Stimulated activated CD8-positive, alpha-beta memory T cell treated with anti-CD3 and anti-CD28 coated beads, Interleukin-7, amount 100 ng/mL, for 24 hours (primary cell): Measurements from ENCODE around the gene CLSTN3.

Source experiments
- DNase-seq: peaks from one replicate; pipeline ENCODE4 v3.0.0-alpha.2; 2020; ENCODE audit warnings: low read depth

CLSTN3 gene

DNA sequence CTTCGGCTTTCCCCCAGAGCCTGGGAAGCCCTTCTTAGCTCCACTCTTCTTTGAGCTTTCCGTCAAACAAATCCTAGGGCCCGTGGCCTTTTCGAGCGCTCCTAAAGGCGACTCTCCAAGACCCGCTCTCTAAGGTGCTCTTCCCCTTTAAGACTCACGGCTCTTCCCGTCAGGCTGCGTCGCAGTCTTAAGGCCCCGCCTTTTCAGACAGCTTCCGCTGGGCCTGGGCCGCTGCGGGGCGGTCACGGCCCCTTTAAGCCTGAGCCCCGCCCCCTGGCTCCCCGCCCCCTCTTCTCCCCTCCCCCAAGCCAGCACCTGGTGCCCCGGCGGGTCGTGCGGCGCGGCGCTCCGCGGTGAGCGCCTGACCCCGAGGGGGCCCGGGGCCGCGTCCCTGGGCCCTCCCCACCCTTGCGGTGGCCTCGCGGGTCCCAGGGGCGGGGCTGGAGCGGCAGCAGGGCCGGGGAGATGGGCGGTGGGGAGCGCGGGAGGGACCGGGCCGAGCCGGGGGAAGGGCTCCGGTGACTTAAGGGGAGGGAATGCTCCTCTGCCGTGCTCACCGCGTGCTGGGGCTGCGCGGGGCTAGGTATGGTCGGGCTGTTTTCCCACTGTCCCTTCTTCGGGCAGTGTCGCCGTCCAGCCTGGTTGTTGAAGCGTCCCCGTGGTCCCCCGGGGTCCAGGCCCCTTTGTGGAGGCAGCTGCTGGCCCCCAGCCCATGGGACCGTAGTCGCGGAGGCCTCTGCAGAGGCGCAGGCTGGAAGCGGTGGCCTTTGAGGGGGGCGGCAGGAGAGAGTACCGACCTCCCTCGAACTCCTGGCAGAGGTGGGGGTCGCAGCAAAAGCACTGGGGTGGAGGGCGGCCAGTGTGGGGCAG is 59.5 kb downstream of the CLSTN3 start, which contains the start of gene PEX5:
Gene PEX5, plus strand, starts transcription at position 289 of the 870 bp plus-strand sequence. CDS start 692 bp downstream, outside the sequence.
- peak; percentile 61 for DNase-seq

DNA sequence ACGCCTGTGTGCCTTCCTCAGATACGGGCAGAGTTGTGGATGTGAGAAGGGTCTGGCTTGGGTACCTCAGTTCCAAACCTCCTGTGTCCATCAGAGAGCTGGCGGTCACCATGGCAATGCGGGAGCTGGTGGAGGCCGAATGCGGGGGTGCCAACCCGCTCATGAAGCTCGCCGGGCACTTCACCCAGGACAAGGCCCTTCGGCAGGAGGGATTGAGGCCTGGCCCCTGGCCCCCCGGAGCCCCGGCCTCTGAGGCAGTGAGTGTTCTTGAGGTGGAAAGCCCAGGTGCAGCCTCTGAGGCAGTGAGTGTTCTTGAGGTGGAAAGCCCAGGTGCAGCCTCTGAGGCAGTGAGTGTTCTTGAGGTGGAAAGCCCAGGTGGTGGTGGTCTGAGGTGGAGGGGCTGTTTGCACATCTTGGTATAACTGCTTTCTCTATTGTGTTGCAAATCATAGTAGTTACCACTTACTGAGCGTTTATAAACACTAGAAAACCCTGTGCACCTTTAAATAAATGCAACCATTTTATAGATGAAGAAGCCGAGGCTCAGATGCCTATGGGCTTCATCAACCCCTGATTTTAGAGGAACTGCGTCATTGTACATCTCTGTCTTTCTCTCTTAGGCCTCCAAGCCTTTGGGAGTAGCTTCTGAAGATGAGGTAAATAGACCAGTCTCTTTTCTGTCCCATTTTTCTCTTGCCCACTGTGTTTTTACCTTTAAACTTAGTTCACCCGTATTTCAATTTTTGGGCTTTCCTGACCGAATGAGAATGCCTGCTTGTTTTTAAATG is 60.3 kb downstream of the CLSTN3 start:
- DNase-seq: no peak

DNA sequence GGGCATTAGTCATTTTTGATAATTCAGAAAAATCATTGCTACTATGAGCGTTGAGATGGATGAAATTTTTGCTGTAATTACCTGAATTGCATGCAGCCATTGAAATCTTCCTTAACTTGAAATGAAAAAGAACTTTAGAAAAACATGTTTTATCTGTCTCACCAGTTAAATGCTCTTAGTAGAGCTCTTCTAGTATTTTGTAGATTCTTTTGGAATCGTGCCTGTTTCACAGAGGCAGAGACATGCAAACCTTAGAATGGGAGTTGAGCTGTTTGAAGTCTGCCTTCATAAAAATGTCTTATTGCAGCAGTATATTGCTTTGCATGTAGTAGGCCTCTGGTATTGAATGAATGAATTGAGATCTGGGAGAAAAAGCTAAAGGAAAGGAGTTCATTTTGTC is 63.5 kb downstream of the CLSTN3 start:
- no peak for DNase-seq

DNA sequence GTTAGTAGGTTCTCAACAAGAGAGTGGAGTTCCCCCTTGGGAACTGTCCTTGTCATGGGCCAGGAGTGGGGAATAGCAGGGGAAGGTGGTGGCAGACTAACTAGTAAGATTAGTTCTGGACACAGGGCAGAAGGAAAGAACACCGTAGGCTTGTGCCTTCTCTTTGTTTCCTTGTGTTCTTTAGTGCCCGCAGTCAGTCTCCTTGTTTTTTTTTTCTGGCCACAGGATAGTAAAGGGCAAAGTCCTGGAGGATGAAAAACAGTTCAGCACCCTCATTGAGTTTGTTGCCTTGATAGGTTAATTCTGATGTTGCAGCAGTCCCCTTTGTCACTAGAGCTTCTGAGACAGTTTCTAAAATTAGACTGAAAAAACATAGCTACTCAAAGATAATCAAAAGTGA is 67.7 kb downstream of the CLSTN3 start:
- no peak for DNase-seq

DNA sequence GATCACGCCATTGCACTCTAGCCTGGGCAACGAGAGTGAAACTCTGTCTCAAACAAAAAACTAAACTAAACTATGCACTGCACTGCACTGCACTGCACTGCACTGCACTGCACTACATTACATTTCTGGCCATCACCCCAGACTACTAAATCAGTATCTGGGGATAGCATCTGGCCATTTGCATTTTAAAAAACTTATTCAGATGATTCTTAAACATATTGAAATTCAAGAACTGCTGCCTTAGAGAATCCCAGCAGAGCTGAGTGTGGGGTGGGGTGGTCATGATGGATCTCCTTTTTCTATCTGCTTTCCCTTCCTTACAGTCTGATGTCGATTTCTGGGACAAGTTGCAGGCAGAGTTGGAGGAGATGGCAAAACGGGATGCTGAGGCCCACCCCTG is 72.9 kb downstream of the CLSTN3 start:
- no peak for DNase-seq

DNA sequence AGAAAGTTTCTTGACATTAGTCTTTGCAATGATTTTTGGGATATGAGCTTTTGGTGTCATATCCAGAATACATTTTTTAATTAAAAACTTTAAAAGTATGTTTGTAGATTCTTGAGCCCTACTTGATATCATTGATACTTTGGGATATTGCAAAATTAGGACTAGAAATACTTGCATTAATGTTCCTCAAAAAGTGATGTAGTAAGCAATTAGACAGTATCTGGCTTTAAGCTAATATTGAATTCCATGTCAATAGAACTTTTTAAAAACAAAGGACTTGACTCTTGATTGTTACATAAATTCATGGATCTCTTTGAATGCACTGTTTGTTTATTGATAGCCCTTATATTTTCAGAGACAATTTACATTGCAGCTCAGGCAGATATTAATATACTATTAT is 74.9 kb downstream of the CLSTN3 start:
- DNase-seq: no peak

DNA sequence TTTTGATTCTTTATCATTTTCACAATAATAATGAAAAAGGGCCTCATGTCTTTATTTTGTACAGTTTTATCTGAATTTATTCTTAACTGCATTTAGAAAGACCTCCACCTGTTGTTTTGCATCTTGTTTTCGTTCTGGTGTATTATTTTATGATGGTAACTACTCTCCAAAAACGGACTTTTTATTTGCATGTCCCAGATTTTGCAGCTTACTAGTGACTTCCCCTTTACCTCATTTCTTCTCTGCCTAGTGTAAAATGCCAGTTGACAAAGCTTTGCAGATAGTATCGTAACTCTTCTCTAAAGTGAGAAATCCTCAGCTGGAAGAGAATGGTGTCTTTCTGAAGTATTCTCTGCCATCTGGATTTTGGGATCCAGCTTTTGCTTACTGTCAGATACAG is 76.5 kb downstream of the CLSTN3 start:
- DNase-seq: no peak

DNA sequence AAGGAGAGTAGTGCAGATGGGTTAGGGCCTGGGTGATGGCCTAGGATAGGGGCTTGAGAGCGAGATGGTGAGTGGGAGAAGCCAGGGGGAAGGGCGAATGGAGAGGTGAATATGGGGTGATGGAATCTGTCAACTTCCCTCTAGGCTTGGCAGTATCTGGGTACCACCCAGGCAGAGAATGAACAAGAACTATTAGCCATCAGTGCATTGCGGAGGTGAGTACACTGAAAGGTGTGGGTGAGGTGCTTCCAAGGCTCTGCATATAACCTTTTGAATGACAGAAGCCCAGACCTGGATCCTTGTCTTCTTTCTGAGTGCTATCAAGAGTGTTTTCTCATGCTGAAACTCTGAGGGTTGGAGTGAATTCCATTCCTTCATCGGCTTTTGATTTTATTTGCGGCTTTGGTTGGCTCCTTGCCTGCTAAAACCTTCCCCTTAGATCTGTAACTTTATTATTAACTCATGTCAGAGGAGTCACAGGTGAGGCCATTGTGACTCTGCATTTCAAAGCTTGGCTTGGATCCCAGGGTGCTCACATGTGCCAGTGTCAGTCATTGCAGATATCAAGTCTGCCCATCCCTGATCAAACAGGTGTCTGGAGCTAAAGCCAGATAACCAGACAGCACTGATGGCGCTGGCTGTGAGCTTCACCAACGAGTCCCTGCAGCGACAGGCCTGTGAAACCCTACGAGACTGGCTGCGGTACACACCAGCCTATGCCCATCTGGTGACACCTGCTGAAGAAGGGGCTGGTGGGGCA is 77.9 kb downstream of the CLSTN3 start:
- no peak for DNase-seq
